Measurements from ENCODE around the gene KRT23.
"Not testable (repeated sequence)": the region's sequence is repeated elsewhere in the genome, so short reads cannot be mapped to it uniquely, and the experiment has no call there.

KRT23 gene

GRCh38 chr17:40950176-40950575 is 12.7 kb upstream of the KRT23 start:
- no peak for DNase-seq (ENCODE audit: low read depth in 2 of 2)

- DNase-seq (ENCODE audit: low read depth in 2 of 2): no peak
Observed at GRCh38 chr17:40949418-40949817, 12.0 kb upstream of the KRT23 start.

GRCh38 chr17:40947929-40948328 is 10.5 kb upstream of the KRT23 start:
- no peak for DNase-seq (ENCODE audit: low read depth in 2 of 2)

GRCh38 chr17:40945414-40945813 is 8.0 kb upstream of the KRT23 start:
- DNase-seq (ENCODE audit: low read depth in 2 of 2): no peak

- DNase-seq (ENCODE audit: low read depth in 2 of 2): no peak
Observed at GRCh38 chr17:40944531-40944930, 7.1 kb upstream of the KRT23 start.

GRCh38 chr17:40942553-40942952 is 5.1 kb upstream of the KRT23 start:
- DNase-seq (ENCODE audit: low read depth in 2 of 2): no peak

- DNase-seq (ENCODE audit: low read depth in 2 of 2): no peak
Observed at GRCh38 chr17:40940266-40940665, 2.8 kb upstream of the KRT23 start.

GRCh38 chr17:40938981-40939380 is 1.5 kb upstream of the KRT23 start:
- no peak for DNase-seq (ENCODE audit: low read depth in 2 of 2)

GRCh38 chr17:40936976-40937375 is 470 bp downstream of the KRT23 start:
- DNase-seq (ENCODE audit: low read depth in 2 of 2): no peak

- DNase-seq (ENCODE audit: low read depth in 2 of 2): no peak
Observed at GRCh38 chr17:40936437-40936971, 942 bp downstream of the KRT23 start.

- no peak for DNase-seq (ENCODE audit: low read depth in 2 of 2)
Observed at GRCh38 chr17:40935624-40936023, 1.8 kb downstream of the KRT23 start.

- no peak for DNase-seq (ENCODE audit: low read depth in 2 of 2)
Observed at GRCh38 chr17:40932608-40933007, 4.8 kb downstream of the KRT23 start.

GRCh38 chr17:40931311-40931710 is 6.1 kb downstream of the KRT23 start:
- no peak for DNase-seq (ENCODE audit: low read depth in 2 of 2)

- DNase-seq (ENCODE audit: low read depth in 2 of 2): no peak
Observed at GRCh38 chr17:40926341-40926740, 11.1 kb downstream of the KRT23 start.

- DNase-seq (ENCODE audit: low read depth in 2 of 2): no peak
Observed at GRCh38 chr17:40922239-40922638, 15.2 kb downstream of the KRT23 start.

GRCh38 chr17:40921026-40921425 is 16.4 kb downstream of the KRT23 start:
- DNase-seq (ENCODE audit: low read depth in 2 of 2): no peak

GRCh38 chr17:40917116-40917515 is 20.3 kb downstream of the KRT23 start:
- DNase-seq (ENCODE audit: low read depth in 2 of 2): not testable (repeated sequence)

- no peak for DNase-seq (ENCODE audit: low read depth in 2 of 2)
Observed at GRCh38 chr17:40916366-40916765, 21.1 kb downstream of the KRT23 start.

- no peak for DNase-seq (ENCODE audit: low read depth in 2 of 2)
Observed at GRCh38 chr17:40915721-40916256, 21.7 kb downstream of the KRT23 start.

GRCh38 chr17:40915199-40915661 is 22.2 kb downstream of the KRT23 start:
- DNase-seq (ENCODE audit: low read depth in 2 of 2): no peak

GRCh38 chr17:40914075-40914855 is 23.2 kb downstream of the KRT23 start:
- no peak for DNase-seq (ENCODE audit: low read depth in 2 of 2)

- no peak for DNase-seq (ENCODE audit: low read depth in 2 of 2)
Observed at GRCh38 chr17:40912486-40913210, 24.8 kb downstream of the KRT23 start.

GRCh38 chr17:40910441-40910841 is 27.0 kb downstream of the KRT23 start:
- no peak for DNase-seq (ENCODE audit: low read depth in 2 of 2)
